ENCODE results near the gene DSG4.

The DSG4 gene

GRCh38 chr18:31407649-31408048 is 31.1 kb downstream of the DSG4 start:
- ATAC-seq = no peak
- TF ChIP-seq BACH2 (CRISPR knock-in tag; IDR thresholded peaks at IDR 0.05; ENCODE audit: borderline replicate concordance) (no peak), ZC3H10 (CRISPR knock-in tag; IDR thresholded peaks at IDR 0.05) (no peak), ZNF70 (CRISPR knock-in tag; IDR thresholded peaks at IDR 0.05) (no peak), CSDC2 (CRISPR knock-in tag; IDR thresholded peaks at IDR 0.05) (no peak), ZNF565 (CRISPR knock-in tag; conservative IDR thresholded peaks at IDR 0.05; ENCODE audit: low read depth) (no peak)

- no peak for ATAC-seq
These were observed 32.7 kb downstream of the DSG4 start for GRCh38 chr18:31409276-31409675.

DNA sequence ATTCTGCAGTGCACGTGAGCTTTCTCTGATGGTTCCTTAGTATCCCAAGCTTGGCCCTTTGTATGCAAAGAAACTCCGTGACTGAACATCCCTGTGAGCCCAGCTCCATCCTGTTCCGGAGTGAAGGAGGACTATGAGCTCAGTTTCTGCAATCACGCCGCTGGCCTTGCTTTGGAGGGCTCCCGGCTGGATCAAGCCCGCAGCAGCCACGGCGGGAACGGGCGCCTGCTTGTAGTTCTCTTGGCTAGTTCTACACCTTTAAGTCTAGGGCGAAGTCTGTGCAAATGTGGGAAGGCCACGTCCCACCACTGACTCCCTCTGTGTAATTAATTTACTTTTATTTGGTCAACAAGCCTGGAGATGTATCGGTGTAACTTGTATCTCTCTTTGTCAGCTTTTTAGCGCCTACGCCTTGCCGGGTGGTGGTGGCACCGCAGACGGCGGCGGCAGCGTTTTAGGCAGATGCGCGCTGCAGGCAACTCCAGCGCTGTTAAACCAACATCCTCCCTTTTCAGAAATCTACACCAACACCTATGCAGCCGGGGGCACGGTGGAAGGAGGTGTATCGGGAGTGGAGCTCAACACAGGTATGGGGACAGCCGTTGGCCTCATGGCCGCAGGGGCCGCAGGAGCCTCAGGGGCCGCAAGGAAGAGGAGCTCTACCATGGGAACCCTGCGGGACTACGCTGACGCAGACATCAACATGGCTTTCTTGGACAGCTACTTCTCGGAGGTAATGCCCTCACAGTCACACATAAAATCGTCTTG is 34.3 kb downstream of the DSG4 start:
- ATAC-seq = no peak
- TF ChIP-seq, protein P1, sequence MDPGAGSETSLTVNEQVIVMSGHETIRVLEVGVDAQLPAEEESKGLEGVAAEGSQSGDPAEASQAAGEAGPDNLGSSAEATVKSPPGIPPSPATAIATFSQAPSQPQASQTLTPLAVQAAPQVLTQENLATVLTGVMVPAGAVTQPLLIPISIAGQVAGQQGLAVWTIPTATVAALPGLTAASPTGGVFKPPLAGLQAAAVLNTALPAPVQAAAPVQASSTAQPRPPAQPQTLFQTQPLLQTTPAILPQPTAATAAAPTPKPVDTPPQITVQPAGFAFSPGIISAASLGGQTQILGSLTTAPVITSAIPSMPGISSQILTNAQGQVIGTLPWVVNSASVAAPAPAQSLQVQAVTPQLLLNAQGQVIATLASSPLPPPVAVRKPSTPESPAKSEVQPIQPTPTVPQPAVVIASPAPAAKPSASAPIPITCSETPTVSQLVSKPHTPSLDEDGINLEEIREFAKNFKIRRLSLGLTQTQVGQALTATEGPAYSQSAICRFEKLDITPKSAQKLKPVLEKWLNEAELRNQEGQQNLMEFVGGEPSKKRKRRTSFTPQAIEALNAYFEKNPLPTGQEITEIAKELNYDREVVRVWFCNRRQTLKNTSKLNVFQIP (CRISPR knock-in tag; IDR thresholded peaks at IDR 0.05; ENCODE audit: borderline replicate concordance, low read depth) = no peak
- TF ChIP-seq GLIS3 (CRISPR knock-in tag; IDR thresholded peaks at IDR 0.05) (no peak), PPARA (CRISPR knock-in tag; IDR thresholded peaks at IDR 0.05; ENCODE audit: borderline replicate concordance) (no peak), ISL1 (CRISPR knock-in tag; IDR thresholded peaks at IDR 0.05) (no peak), CSRNP3 (CRISPR knock-in tag; IDR thresholded peaks at IDR 0.05) (no peak), CSDC2 (CRISPR knock-in tag; IDR thresholded peaks at IDR 0.05) (no peak), TCF4 (CRISPR knock-in tag; IDR thresholded peaks at IDR 0.05; ENCODE audit: borderline replicate concordance) (no peak), ZC3H10 (CRISPR knock-in tag; IDR thresholded peaks at IDR 0.05) (no peak), ZNF70 (CRISPR knock-in tag; IDR thresholded peaks at IDR 0.05) (no peak), RARB (CRISPR knock-in tag; IDR thresholded peaks at IDR 0.05) (no peak), ESRRG (CRISPR knock-in tag; IDR thresholded peaks at IDR 0.05) (no peak), BACH2 (CRISPR knock-in tag; IDR thresholded peaks at IDR 0.05; ENCODE audit: borderline replicate concordance) (no peak), ZFP30 (CRISPR knock-in tag; IDR thresholded peaks at IDR 0.05) (no peak)

More at GRCh38 chr18:31409276-31409675, 32.7 kb downstream of the DSG4 start:
- TF ChIP-seq ZFP30 (CRISPR knock-in tag; IDR thresholded peaks at IDR 0.05) (no peak), CSRNP3 (CRISPR knock-in tag; IDR thresholded peaks at IDR 0.05) (no peak), ZNF8 (CRISPR knock-in tag; IDR thresholded peaks at IDR 0.05) (no peak), CREB5 (CRISPR knock-in tag; IDR thresholded peaks at IDR 0.05; ENCODE audit: low read depth) (no peak), CSDC2 (CRISPR knock-in tag; IDR thresholded peaks at IDR 0.05) (no peak), RARB (CRISPR knock-in tag; IDR thresholded peaks at IDR 0.05) (no peak), TSHZ2 (CRISPR knock-in tag; IDR thresholded peaks at IDR 0.05) (no peak), ISL1 (CRISPR knock-in tag; IDR thresholded peaks at IDR 0.05) (no peak), ESRRG (CRISPR knock-in tag; IDR thresholded peaks at IDR 0.05) (no peak), SNAI2 (CRISPR knock-in tag; IDR thresholded peaks at IDR 0.05) (no peak), GLIS3 (CRISPR knock-in tag; IDR thresholded peaks at IDR 0.05) (no peak), PPARA (CRISPR knock-in tag; IDR thresholded peaks at IDR 0.05; ENCODE audit: borderline replicate concordance) (no peak), ARNTL (CRISPR knock-in tag; IDR thresholded peaks at IDR 0.05; ENCODE audit: borderline replicate concordance, low read depth) (no peak), ZNF565 (CRISPR knock-in tag; conservative IDR thresholded peaks at IDR 0.05; ENCODE audit: low read depth) (no peak)
- TF ChIP-seq, protein P1 (CRISPR knock-in tag; IDR thresholded peaks at IDR 0.05; ENCODE audit: borderline replicate concordance, low read depth) = no peak
